Fibroblast of villous mesenchyme (primary cell): ENCODE measurements around the gene MBNL1. TPM values are rescaled to one million over a fixed set of nuclear protein-coding genes. Genes with fewer than 3 reads are reported as not detected.
A peak's percentile ranks its signal among the peaks of the same experiment; 100 is the strongest.

Experiments used
- DNase-seq: peaks from one replicate; pipeline ENCODE4 v3.0.0-alpha.2; 2010; ENCODE audit warnings: low read depth
- H3K4me3 ChIP-seq: 2 replicates; pipeline ENCODE4 v1.5.1; 2011; ENCODE audit warnings: low read depth, mild to moderate bottlenecking, low read length
- CTCF ChIP-seq: IDR thresholded peaks from 2 replicates; pipeline ENCODE4 v1.5.1; 2012; ENCODE audit warnings: low read depth, mild to moderate bottlenecking, low read length; ENCODE audit not compliant: insufficient read depth
- total RNA-seq: library from RNA; depleted of rRNA; stranded (reverse); fragments of >200 nt; gene quantifications from 2 replicates; pipeline ENCODE4 v1.2.3, GENCODE V29; 2012

MBNL1 gene
- total RNA-seq, 1 donor: 440 TPM

- no peak for TF ChIP-seq CTCF
- DNase-seq: no peak
- no peak overlapping the region for H3K4me3 ChIP-seq
These were observed 202.2 kb downstream of the MBNL1 start for GRCh38 chr3:152470893-152471292.

GRCh38 chr3:152471814-152472671 lies 203.3 kb downstream of the MBNL1 start:
- peak overlapping the region; percentile 30 for H3K4me3 ChIP-seq
- DNase-seq: peak; percentile 74
- peak; percentile 70 for TF ChIP-seq CTCF

- no peak for TF ChIP-seq CTCF
- DNase-seq: no peak
These were observed 203.9 kb downstream of the MBNL1 start for GRCh38 chr3:152472672-152472954.

GRCh38 chr3:152474585-152474984 lies 205.9 kb downstream of the MBNL1 start:
- no peak overlapping the region for H3K4me3 ChIP-seq
- peak; percentile 90 for DNase-seq
- TF ChIP-seq CTCF: peak; percentile 64

More at GRCh38 chr3:152472672-152472954, 203.9 kb downstream of the MBNL1 start:
- no peak overlapping the region for H3K4me3 ChIP-seq

- no peak for DNase-seq
- H3K4me3 ChIP-seq: no peak overlapping the region
- no peak for TF ChIP-seq CTCF
These were observed 208.7 kb downstream of the MBNL1 start for GRCh38 chr3:152477422-152477821.

- TF ChIP-seq CTCF: no peak
- H3K4me3 ChIP-seq: no peak overlapping the region
- no peak for DNase-seq
These were observed 211.7 kb downstream of the MBNL1 start for GRCh38 chr3:152480282-152480953.
